K562 (cell line): Measurements from ENCODE around the gene JPH4. TPM values are rescaled to one million over a fixed set of nuclear protein-coding genes. Genes with fewer than 3 reads are reported as not detected.

Experiments used
- ATF1 ChIP-seq, 2 experiments: fragments of 450-650 bp in 1 of 2; IDR thresholded peaks; 2 replicates each; pipeline ENCODE4 v1.6.1; 2016; ENCODE audit warnings: missing compliant biosample characterization in 1 of 2, missing genetic modification characterization in 1 of 2
- ATF7 ChIP-seq: fragments of 450-650 bp; IDR thresholded peaks from 2 replicates; pipeline ENCODE4 v1.7.1; 2014; ENCODE audit warnings: mild to moderate bottlenecking, moderate library complexity
- EWSR1 ChIP-seq: fragments of 450-650 bp; IDR thresholded peaks from 2 replicates; pipeline ENCODE4 v1.6.1; 2018; ENCODE audit warnings: borderline replicate concordance, mild to moderate bottlenecking, low read depth, moderate library complexity; ENCODE audit not compliant: partially characterized antibody
- FOXA3 ChIP-seq, 2 experiments: fragments of 450-650 bp in 1 of 2; sonication (generic) in 1 of 2; formaldehyde crosslinking; IDR thresholded peaks in 1 of 2; conservative IDR thresholded peaks in 1 of 2; 2 replicates each; pipeline versions ENCODE4 v1.4.0 to v1.8.0; 2020 to 2022; ENCODE audit warnings: mild to moderate bottlenecking in 2 of 2, missing genetic modification reagents in 1 of 2
- GATAD2A ChIP-seq: fragments of 450-650 bp; IDR thresholded peaks from 2 replicates; pipeline ENCODE4 v1.6.1; 2017
- HDAC6 ChIP-seq: IDR thresholded peaks from 2 replicates; pipeline ENCODE4 v1.6.1; 2012; ENCODE audit warnings: low read depth, mild to moderate bottlenecking, control low read depth, inconsistent platforms, low read length, moderate library complexity
- ILK ChIP-seq: fragments of 450-650 bp; IDR thresholded peaks from 2 replicates; pipeline ENCODE4 v1.6.1; 2016; ENCODE audit warnings: missing genetic modification characterization, low read depth, mild to moderate bottlenecking, missing compliant biosample characterization, moderate library complexity, borderline replicate concordance
- KDM5B ChIP-seq: fragments of 200-600 bp; sonication (generic); IDR thresholded peaks from 2 replicates; pipeline ENCODE4 v1.6.1; 2012; ENCODE audit warnings: low read depth, mild to moderate bottlenecking, moderate library complexity, low read length, control low read depth, inconsistent platforms; ENCODE audit not compliant: insufficient replicate concordance
- POU5F1 ChIP-seq: fragments of 150-350 bp; IDR thresholded peaks from 2 replicates; pipeline ENCODE4 v1.6.1; 2014; ENCODE audit warnings: borderline replicate concordance, low read length, low read depth, mild to moderate bottlenecking; ENCODE audit not compliant: partially characterized antibody
- REST ChIP-seq, 2 experiments: fragments of 450-650 bp; formaldehyde crosslinking in 1 of 2; IDR thresholded peaks; 2 replicates each; pipeline versions ENCODE4 v1.4.0 to v1.6.1; 2014 to 2020; ENCODE audit warnings: mild to moderate bottlenecking in 2 of 2, borderline replicate concordance in 1 of 2, low read depth in 1 of 2
- SMC3 ChIP-seq: conservative IDR thresholded peaks from 2 replicates; pipeline ENCODE4 v1.6.1; 2011; ENCODE audit warnings: low read depth, low read length, improper control_type of control experiment; ENCODE audit not compliant: insufficient read depth
- STAT6 ChIP-seq: sonication (generic); formaldehyde crosslinking; IDR thresholded peaks from 2 replicates; pipeline ENCODE4 v1.8.1; 2023; ENCODE audit warnings: mild to moderate bottlenecking, missing genetic modification reagents
- ZNF140 ChIP-seq: fragments of 250-450 bp; sonication (Bioruptor Pico); IDR thresholded peaks from 2 replicates; pipeline ENCODE4 v1.8.0; 2021; ENCODE audit warnings: moderate library complexity, mild to moderate bottlenecking, inconsistent platforms
- polyA plus RNA-seq, 8 experiments: library from polyadenylated mRNA; depleted of rRNA in 4 of 8; stranded (reverse) in 5 of 8; unstranded in 3 of 8; fragments of >200 nt; fragmentation: Nextera tagmentation in 2 of 8; fragmentation: Illumina TruSeq in 1 of 8; extraction: Ambion mirVana in 2 of 8; extraction: Trizol in 1 of 8; gene quantifications; 2 replicates each; pipeline versions ENCODE4 v1.2.1 to v1.2.3, GENCODE V29; 2011 to 2014; ENCODE audit warnings: inconsistent platforms in 1 of 8, missing spikeins in 1 of 8
- total RNA-seq, 7 experiments: library from RNA; depleted of rRNA in 6 of 7; stranded (reverse); fragments of >200 nt in 6 of 7; fragmentation: Illumina TruSeq in 2 of 7; extraction: Trizol in 2 of 7; gene quantifications; 2 replicates each; pipeline versions ENCODE4 v1.2.1 to v1.2.3, GENCODE V29; 2011 to 2021; ENCODE audit warnings: low replicate concordance in 1 of 7

The JPH4 gene
- total and polyA plus RNA-seq, 9 of the 15 experiments (the other 6 are each of a cell fraction or from before 2014, with no cell fraction given), result 0.04 to 0.13 (median 0.06) TPM; not detected in 5

GRCh38 chr14:23555882-23556699 lies 22.5 kb downstream of the JPH4 start, which contains the start of gene THTPA (continued):
- TF ChIP-seq ZNF140 (CRISPR knock-in tag) (no peak), SMC3 (no peak), POU5F1 (no peak), FOXA3 (CRISPR knock-in tag; conservative IDR thresholded peaks at IDR 0.05 in 1 of 2, IDR thresholded peaks at IDR 0.05 in 1 of 2) (no peak), REST (IDR thresholded peaks at IDR 0.05; ENCODE audit: borderline replicate concordance) (no peak), REST (CRISPR knock-in tag; IDR thresholded peaks at IDR 0.05; ENCODE audit: low read depth) (no peak), EWSR1 (no peak), STAT6 (CRISPR knock-in tag) (no peak), GATAD2A (no peak), HDAC6 (no peak), ATF7 (peak; percentile 63; the same call in 1 of the 2 replicates), KDM5B (peak; percentile 47), ILK (tag) (no peak), ATF1 (CRISPR knock-in tag; IDR thresholded peaks at IDR 0.05) (no peak), ATF1 (tag; IDR thresholded peaks at IDR 0.05) (peak; percentile 71; the same call in 1 of the 2 replicates)
